ENCODE results near the gene TRAPPC5.

- no peak for TF ChIP-seq CTCF (IDR thresholded peaks at IDR 0.05; ENCODE audit: low read depth, low read length)
- no peak for TF ChIP-seq EZH2phosphoT487 (IDR thresholded peaks at IDR 0.05; ENCODE audit: low read depth)
These were observed 45.0 kb upstream of the TRAPPC5 start for GRCh38 chr19:7635670-7636069.

All from OCI-LY3 (cell line).